WTC11 (cell line): ENCODE results near the gene CBFA2T3. TPM values are rescaled to one million over a fixed set of nuclear protein-coding genes. Genes with fewer than 3 reads are reported as not detected.
"Not testable (repeated sequence)": the region's sequence is repeated elsewhere in the genome, so short reads cannot be mapped to it uniquely, and the experiment has no call there.

Experiments
- ATAC-seq: fragments of 200-7000 bp; cut with Tn5 transposase; 2 replicates; pipeline ENCODE4 v1.10.0; 2021; ENCODE audit warnings: mild to moderate bottlenecking, moderate library complexity
- CTCF ChIA-PET: fragments of 300-600 bp; sonication (Branson Sonifier 250); formaldehyde crosslinking; loops from one replicate; lab custom pipeline; 2021; ENCODE audit warnings: antibody characterized with exemption; lab: Charles Lee
- POLR2A ChIA-PET: fragments of 350-600 bp; sonication (Branson Sonifier 250); formaldehyde crosslinking; loops from one replicate; lab custom pipeline; 2021; ENCODE audit warnings: antibody characterized with exemption; lab: Charles Lee
- DNase-seq: peaks from one replicate; pipeline ENCODE4 v3.0.0; 2021; ENCODE audit warnings: low spot score
- H3K27ac Mint-ChIP-seq: 2 replicates; pipeline ENCODE4 v1.8.0; 2021; ENCODE audit warnings: mixed read lengths
- H3K27me3 Mint-ChIP-seq: 2 replicates; pipeline ENCODE4 v1.8.0; 2021; ENCODE audit warnings: low read depth, mild to moderate bottlenecking, moderate library complexity, mixed read lengths
- H3K36me3 Mint-ChIP-seq: 2 replicates; pipeline ENCODE4 v1.8.0; 2021; ENCODE audit warnings: mixed read lengths
- H3K4me1 Mint-ChIP-seq: 2 replicates; pipeline ENCODE4 v1.8.0; 2022; ENCODE audit warnings: mixed read lengths
- H3K4me3 Mint-ChIP-seq: 2 replicates; pipeline ENCODE4 v1.8.0; 2021; ENCODE audit warnings: mild to moderate bottlenecking, moderate library complexity, mixed read lengths
- H3K9me3 Mint-ChIP-seq: 2 replicates; pipeline ENCODE4 v1.8.0; 2021; ENCODE audit warnings: mixed read lengths
- E2F5 ChIP-seq: sonication (generic); formaldehyde crosslinking; IDR thresholded peaks from 2 replicates; pipeline ENCODE4 v1.8.1; 2022; ENCODE audit warnings: mild to moderate bottlenecking, moderate library complexity, missing genetic modification reagents
- ERG ChIP-seq: fragments of 250-450 bp; sonication (Bioruptor Pico); IDR thresholded peaks from 2 replicates; pipeline ENCODE4 v1.8.0; 2021; ENCODE audit warnings: mild to moderate bottlenecking
- FOXP4 ChIP-seq: sonication (generic); formaldehyde crosslinking; IDR thresholded peaks from 2 replicates; pipeline ENCODE4 v1.8.0; 2022; ENCODE audit warnings: mild to moderate bottlenecking, missing genetic modification reagents
- GTF2I ChIP-seq: fragments of 250-450 bp; sonication (Bioruptor Pico); conservative IDR thresholded peaks from 2 replicates; pipeline ENCODE4 v1.4.0; 2021; ENCODE audit warnings: mild to moderate bottlenecking
- JUN ChIP-seq: sonication (generic); formaldehyde crosslinking; IDR thresholded peaks from 2 replicates; pipeline ENCODE4 v1.8.0; 2023; ENCODE audit warnings: mild to moderate bottlenecking, missing genetic modification reagents
- MYBL2 ChIP-seq: sonication (generic); formaldehyde crosslinking; IDR thresholded peaks from 2 replicates; pipeline ENCODE4 v1.8.1; 2023; ENCODE audit warnings: mild to moderate bottlenecking, moderate library complexity, missing genetic modification reagents
- NR3C1 ChIP-seq: sonication (generic); formaldehyde crosslinking; conservative IDR thresholded peaks from 2 replicates; pipeline ENCODE4 v1.8.1; 2023; ENCODE audit warnings: low read depth, mild to moderate bottlenecking, missing genetic modification reagents
- TEAD4 ChIP-seq: sonication (generic); formaldehyde crosslinking; IDR thresholded peaks from 2 replicates; pipeline ENCODE4 v1.8.0; 2022; ENCODE audit warnings: mild to moderate bottlenecking, missing genetic modification reagents
- USF1 ChIP-seq: sonication (generic); formaldehyde crosslinking; IDR thresholded peaks from 2 replicates; pipeline ENCODE4 v1.8.0; 2022; ENCODE audit warnings: mild to moderate bottlenecking, missing genetic modification reagents
- USF2 ChIP-seq: sonication (generic); formaldehyde crosslinking; IDR thresholded peaks from 2 replicates; pipeline ENCODE4 v1.8.1; 2023; ENCODE audit warnings: mild to moderate bottlenecking, missing genetic modification reagents, moderate library complexity
- ZBTB21 ChIP-seq: sonication (generic); formaldehyde crosslinking; IDR thresholded peaks from 2 replicates; pipeline ENCODE4 v1.8.1; 2023; ENCODE audit warnings: mild to moderate bottlenecking, missing genetic modification reagents, borderline replicate concordance
- total RNA-seq: library from RNA; stranded (reverse); gene quantifications from 3 replicates; pipeline ENCODE4 v1.2.3, GENCODE V29; 2021

Gene CBFA2T3
- total RNA-seq, 1 experiment from 2014 or later, result 2.6 TPM

GRCh38 chr16:88895335-88895734, 81.7 kb downstream of the CBFA2T3 start (continued):
- TF ChIP-seq FOXP4 (CRISPR knock-in tag) (no peak), NR3C1 (no peak)

GRCh38 chr16:88894681-88895300, 82.2 kb downstream of the CBFA2T3 start:
- CTCF ChIA-PET, result no interaction called here
- no peak overlapping the region for H3K27ac Mint-ChIP-seq
- H3K4me3 Mint-ChIP-seq, result no peak overlapping the region
- no peak for TF ChIP-seq USF2 (CRISPR knock-in tag)
- TF ChIP-seq USF1 (CRISPR knock-in tag), result no peak
- no peak for TF ChIP-seq JUN (CRISPR knock-in tag)
- TF ChIP-seq ERG (CRISPR knock-in tag), result no peak
- TF ChIP-seq TEAD4, result no peak
- no peak for TF ChIP-seq ZBTB21 (CRISPR knock-in tag)
- no peak for TF ChIP-seq FOXP4 (CRISPR knock-in tag)
- TF ChIP-seq GTF2I (CRISPR knock-in tag), result no peak
- TF ChIP-seq E2F5 (CRISPR knock-in tag), result no peak
- TF ChIP-seq MYBL2, result no peak
- POLR2A ChIA-PET, result no interaction called here
- no peaks in the 10 kb centered on the region for H3K4me1 Mint-ChIP-seq
- no peaks in the 10 kb centered on the region for H3K9me3 Mint-ChIP-seq
- DNase-seq (no peak), ATAC-seq (no peak)
- H3K36me3 Mint-ChIP-seq, result no peaks in the 10 kb centered on the region
- peaks cover 2% of the 10 kb centered on the region; the same call in 1 of the 2 replicates for H3K27me3 Mint-ChIP-seq

GRCh38 chr16:88894266-88894665, 82.7 kb downstream of the CBFA2T3 start:
- CTCF ChIA-PET, POLR2A ChIA-PET, H3K27me3 Mint-ChIP-seq, H3K36me3 Mint-ChIP-seq, H3K4me1 Mint-ChIP-seq, H3K4me3 Mint-ChIP-seq, H3K27ac Mint-ChIP-seq, H3K9me3 Mint-ChIP-seq, DNase-seq, ATAC-seq: not testable (repeated sequence)
